ENCODE data around the gene IL22. TPM values are rescaled to one million over a fixed set of nuclear protein-coding genes. Genes with fewer than 3 reads are reported as not detected.

IL22 gene
- total and polyA plus RNA-seq, 2 of the 8 experiments (the other 6 are each of a cell fraction or from before 2014, with no cell fraction given) = not detected

GRCh38 chr12:68231691-68232090 lies 21.7 kb downstream of the IL22 start:
- no peaks in the 10 kb centered on the region for H3K9me3 ChIP-seq (ENCODE audit: insufficient read depth in 2 of 2, low read depth in 1 of 2, low read length in 1 of 2)
- FAIRE-seq = no peak
- H4K91ac ChIP-seq (replicated peaks; ENCODE audit: insufficient read length, low read length) = no peak overlapping the region
- ChIA-PET POLR2A (ENCODE audit: partially characterized antibody) (interaction anchor here (0.6 kb wide), 1 partner anchor 612 kb away, joined by 3 read pairs; no protein-coding TSS in a partner anchor), CTCF (ENCODE audit: partially characterized antibody) (interaction anchor here (0.7 to 2.3 kb wide), 4 partner anchors 9 to 191 kb away, joined by 4 to 15 read pairs (median 6); no protein-coding TSS in a partner anchor)
- H3K79me1 ChIP-seq (ENCODE audit: low read depth, low read length) = no peaks in the 10 kb centered on the region; the same call in 1 of the 2 replicates
- H2BK12ac ChIP-seq (ENCODE audit: low read depth, low read length) = no peak overlapping the region
- H3K4me1 ChIP-seq (replicated peaks in 1 of 4; ENCODE audit: control insufficient read depth in 3 of 4, insufficient read depth in 4 of 4, low read length in 3 of 4) = no peaks in the 10 kb centered on the region
- no peak overlapping the region for H2BK20ac ChIP-seq (ENCODE audit: low read length)
- no peak overlapping the region for H2BK15ac ChIP-seq (ENCODE audit: low read length)
- no peaks in the 10 kb centered on the region for H3K36me3 ChIP-seq (ENCODE audit: control insufficient read depth in 2 of 4, insufficient read depth in 4 of 4, low read length in 3 of 4)
- H3K14ac ChIP-seq (ENCODE audit: insufficient read length) = no peak overlapping the region
- no peak overlapping the region for H4K5ac ChIP-seq (ENCODE audit: insufficient read length, low read depth, low read length)
- WGBS, 2 experiments (ENCODE audit: extremely low coverage in 1 of 2, insufficient coverage in 1 of 2, insufficient read length in 1 of 2, insufficient replicate concordance in 2 of 2, low coverage in 1 of 2, low lambda C conversion rate in 2 of 2, missing lambda C conversion rate in 1 of 2) = 75% methylated on average over 3 of the region's 3 CpGs; no CpG with 5 or more reads in 1 of the 2 experiments
- H2BK5ac ChIP-seq (ENCODE audit: low read depth, low read length) = no peak overlapping the region
- no peak overlapping the region for H4K8ac ChIP-seq (ENCODE audit: extremely low read depth, insufficient read depth, low read length)
- no peak overlapping the region for H3K23ac ChIP-seq (ENCODE audit: insufficient read length)
- no peak overlapping the region for H3K4ac ChIP-seq (replicated peaks; ENCODE audit: insufficient read length, low read depth, low read length)
- no peaks in the 10 kb centered on the region for H3K23me2 ChIP-seq (ENCODE audit: low read depth, low read length)
- no peak overlapping the region for H2AK5ac ChIP-seq (ENCODE audit: low read depth, low read length)
- no peak overlapping the region for H3K9ac ChIP-seq (replicated peaks in 1 of 4; ENCODE audit: extremely low read depth in 1 of 4, low read depth in 3 of 4, low read length in 3 of 4)
- H3K27ac ChIP-seq (ENCODE audit: low read depth, low read length) = no peak overlapping the region
- H3K4me2 ChIP-seq (ENCODE audit: insufficient read depth in 1 of 2, low read depth in 2 of 2, low read length in 2 of 2) = no peak overlapping the region
- H2BK120ac ChIP-seq (replicated peaks; ENCODE audit: low read depth, low read length) = no peak overlapping the region
- no peaks in the 10 kb centered on the region for H4K20me1 ChIP-seq (replicated peaks in 1 of 2; ENCODE audit: control insufficient read depth in 1 of 2, insufficient read depth in 2 of 2, low read length in 2 of 2)
- H2AFZ ChIP-seq (ENCODE audit: low read length) = no peak overlapping the region
- no peak overlapping the region for H3K4me3 ChIP-seq (ENCODE audit: extremely low read depth in 1 of 4, insufficient read depth in 2 of 4, low read depth in 3 of 4, low read length in 4 of 4)
- H3K18ac ChIP-seq (ENCODE audit: extremely low read depth, low read length) = no peak overlapping the region
- no peaks in the 10 kb centered on the region for H3K79me2 ChIP-seq (ENCODE audit: control insufficient read depth in 1 of 2, insufficient read depth in 2 of 2, low read length in 2 of 2)
- H3K27me3 ChIP-seq (replicated peaks in 1 of 4; ENCODE audit: control insufficient read depth in 3 of 4, extremely low read depth in 1 of 4, insufficient read depth in 3 of 4, low read length in 3 of 4) = no peaks in the 10 kb centered on the region
- no peak for DNase-seq (ENCODE audit: low read depth in 1 of 2, low spot score in 2 of 2)
- no peak overlapping the region for H3K56ac ChIP-seq (replicated peaks; ENCODE audit: insufficient read length, low read depth, low read length)
- TF ChIP-seq TAF7 (optimal IDR thresholded peaks at IDR 0.05; ENCODE audit: borderline replicate concordance, low read depth, low read length) (no peak), KDM5A (IDR thresholded peaks at IDR 0.05; ENCODE audit: low read length) (no peak), TEAD4 (IDR thresholded peaks at IDR 0.05; ENCODE audit: low read depth, low read length) (no peak), NANOG (IDR thresholded peaks at IDR 0.05; ENCODE audit: insufficient read depth, low read depth, low read length, poor library complexity, severe bottlenecking) (no peak), E2F6 (IDR thresholded peaks at IDR 0.05) (no peak), YY1 (IDR thresholded peaks at IDR 0.05; ENCODE audit: low read depth, low read length) (no peak), HDAC6 (IDR thresholded peaks at IDR 0.05; ENCODE audit: low read depth, low read length) (no peak), SP1 (IDR thresholded peaks at IDR 0.05; ENCODE audit: low read depth, low read length) (no peak), FOSL1 (IDR thresholded peaks at IDR 0.05; ENCODE audit: insufficient read depth, low read depth, low read length) (no peak), POU5F1 (IDR thresholded peaks at IDR 0.05; ENCODE audit: low read depth, low read length) (no peak), ATF2 (IDR thresholded peaks at IDR 0.05; ENCODE audit: low read length) (no peak), JUN (IDR thresholded peaks at IDR 0.05; ENCODE audit: low read depth, low read length) (no peak), BRCA1 (IDR thresholded peaks at IDR 0.05; ENCODE audit: low read depth, low read length) (no peak)
